Stomach (tissue), 9 donors: ENCODE measurements around the gene EXOC2. TPM values are rescaled to one million over a fixed set of nuclear protein-coding genes. Genes with fewer than 3 reads are reported as not detected.

ENCODE experiments used
- DNase-seq, 2 donors: peaks; one replicate each; pipeline versions ENCODE4 v3.0.0 to v3.0.0-alpha.2; 2013 to 2019
- H3K27ac ChIP-seq, 5 donors: fragments of 200-600 bp in 4 of 5; sonication (generic) in 4 of 5; one replicate each; pipeline ENCODE4 v1.5.1; 2013 to 2019; ENCODE audit warnings: mild to moderate bottlenecking in 1 of 5, moderate library complexity in 1 of 5
- H3K27me3 ChIP-seq, 3 donors: fragments of 200-600 bp; sonication (generic); one replicate each; pipeline ENCODE4 v1.5.1; 2017 to 2019; ENCODE audit warnings: mixed run types in 1 of 3
- H3K36me3 ChIP-seq, 4 donors: fragments of 200-600 bp; sonication (generic); 1 replicate in 3 of 4; 2 replicates in 1 of 4; pipeline ENCODE4 v1.5.1; 2016 to 2019
- H3K4me1 ChIP-seq, 4 donors: fragments of 200-600 bp; sonication (generic); one replicate each; pipeline ENCODE4 v1.5.1; 2016 to 2019
- H3K4me3 ChIP-seq, 4 donors: fragments of 200-600 bp; sonication (generic) in 3 of 4; one replicate each; pipeline ENCODE4 v1.5.1; 2016 to 2019; ENCODE audit warnings: mild to moderate bottlenecking in 1 of 4
- H3K9me3 ChIP-seq, 4 donors: fragments of 200-600 bp; sonication (generic); one replicate each; pipeline ENCODE4 v1.5.1; 2016 to 2019
- CTCF ChIP-seq, 7 experiments: fragments of 450-650 bp in 4 of 7; fragments of 200-600 bp in 3 of 7; sonication (generic) in 3 of 7; IDR thresholded peaks; one replicate each; pipeline ENCODE4 v1.5.1; 2016 to 2019; ENCODE audit warnings: antibody characterized with exemption in 7 of 7, control low read depth in 2 of 7, mild to moderate bottlenecking in 1 of 7
- EP300 ChIP-seq: sonication (generic); formaldehyde crosslinking; IDR thresholded peaks from one replicate; pipeline ENCODE4 v1.6.1; 2017; ENCODE audit warnings: antibody characterized with exemption
- POLR2A ChIP-seq, 4 donors: fragments of 450-650 bp; IDR thresholded peaks; one replicate each; pipeline ENCODE4 v1.6.1; 2016; ENCODE audit warnings: antibody characterized with exemption in 4 of 4, control low read depth in 2 of 4, mild to moderate bottlenecking in 1 of 4, moderate library complexity in 1 of 4
- POLR2AphosphoS5 ChIP-seq, 3 donors: sonication (generic); formaldehyde crosslinking; IDR thresholded peaks; one replicate each; pipeline ENCODE4 v1.6.1; 2016; ENCODE audit warnings: antibody characterized with exemption in 3 of 3
- WGBS, 5 donors: extraction: QIAGEN DNeasy Blood & Tissue Kit in 3 of 5; methylation state at CpG; one replicate each; pipeline versions ENCODE4 v1.1.5 to v1.1.7; 2013 to 2018; 5-methylcytosine and 5-hydroxymethylcytosine counted together
- intact Hi-C: fragments of 100-400 bp; cut with DNase I; formaldehyde crosslinking; loops from one replicate; pipeline ENCODE4 v1.15.1; 2023; ENCODE audit warnings: low total_unique reads
- polyA plus RNA-seq, 3 donors: library from polyadenylated mRNA; stranded (reverse); fragments of 200-250 nt; gene quantifications; one replicate each; pipeline ENCODE4 v1.2.3, GENCODE V29; 2013
- total RNA-seq, 5 donors: library from RNA; depleted of rRNA; stranded (reverse); fragments of >200 nt; gene quantifications; one replicate each; pipeline versions ENCODE4 v1.1.0 to v1.2.3, GENCODE V29; 2014 to 2016
- donor health status: healthy with polysubstance abuse.
- donor health status: Bipolar disorder and iron deficiency.
- donor health status: healthy.

EXOC2 gene
- total and polyA plus RNA-seq, 8 donors = 5.3 to 39.7 (median 13.8) TPM

DNA sequence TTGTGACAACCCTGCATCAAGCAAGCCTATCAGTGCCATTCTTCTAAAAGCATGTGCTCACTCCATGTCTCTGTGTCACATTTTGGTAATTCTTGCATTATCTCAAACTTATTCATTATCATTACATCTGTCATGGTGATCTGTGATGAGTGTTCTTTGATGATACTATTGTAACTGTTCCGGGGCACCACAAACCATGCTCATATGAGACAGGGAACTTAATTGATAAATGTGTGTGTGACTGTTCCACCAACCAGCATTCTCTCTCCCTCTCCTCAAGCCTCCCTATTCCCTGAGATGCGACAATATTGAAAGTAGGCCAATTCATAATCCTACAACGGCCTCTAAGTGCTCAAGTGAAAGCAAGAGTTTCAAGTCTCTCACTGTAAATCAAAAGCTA is 40.1 kb downstream of the EXOC2 start:
- Histone ChIP-seq H3K36me3 (peaks cover 5 to 13% (median 12%) of the 10 kb centered on the region in 4 donors), H3K27ac (no peak overlapping the region), H3K9me3 (peaks cover 0 to 6% (median 2%) of the 10 kb centered on the region in 4 donors), H3K4me3 (no peak overlapping the region), H3K27me3 (no peaks in the 10 kb centered on the region), H3K4me1 (peaks cover 0 to 6% (median 4%) of the 10 kb centered on the region in 4 donors)
- intact Hi-C loops = no loop called here
- DNase-seq = no peak
- 61 to 88% (median 84%) methylated on average over 3 of the region's 3 CpGs for WGBS, 5 donors
- no peak for TF ChIP-seq POLR2A (IDR thresholded peaks at IDR 0.05)
- no peak for TF ChIP-seq CTCF (IDR thresholded peaks at IDR 0.05)
- TF ChIP-seq POLR2AphosphoS5 (IDR thresholded peaks at IDR 0.05) = no peak
- TF ChIP-seq EP300 = no peak

DNA sequence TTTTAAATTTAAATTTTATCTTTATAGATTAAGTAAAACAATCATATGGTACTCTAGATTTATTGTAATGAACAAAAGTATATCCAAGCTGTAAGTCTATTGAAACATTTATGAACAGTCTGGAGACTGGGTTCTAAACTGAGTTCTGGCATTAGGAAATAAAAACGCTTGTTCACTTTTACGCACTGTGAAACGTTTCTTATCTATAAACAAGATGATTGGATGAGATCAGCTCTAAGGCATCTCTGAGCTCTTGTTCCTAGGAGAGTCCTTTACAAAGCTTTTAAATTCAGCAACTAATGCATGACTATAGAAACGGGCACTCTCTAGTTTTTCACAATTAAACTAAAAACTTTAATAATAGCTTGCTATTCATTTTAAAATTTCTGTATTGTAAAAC is 42.8 kb downstream of the EXOC2 start:
- no peak for DNase-seq
- Histone ChIP-seq H3K27ac (no peak overlapping the region), H3K27me3 (no peaks in the 10 kb centered on the region), H3K4me3 (no peak overlapping the region), H3K9me3 (peaks cover 0 to 6% (median 2%) of the 10 kb centered on the region in 4 donors), H3K36me3 (no peaks in the 10 kb centered on the region), H3K4me1 (peaks cover 0 to 3% (median 0%) of the 10 kb centered on the region in 4 donors)
- intact Hi-C loops = no loop called here
- no peak for TF ChIP-seq EP300
- no peak for TF ChIP-seq CTCF (IDR thresholded peaks at IDR 0.05)
- no peak for TF ChIP-seq POLR2AphosphoS5 (IDR thresholded peaks at IDR 0.05)
- no peak for TF ChIP-seq POLR2A (IDR thresholded peaks at IDR 0.05)
- 64 to 76% (median 66%) methylated on average over 4 of the region's 4 CpGs for WGBS, 5 donors

- DNase-seq = no peak
- H3K36me3 ChIP-seq = no peaks in the 10 kb centered on the region
- no peaks in the 10 kb centered on the region for H3K27me3 ChIP-seq
- H3K27ac ChIP-seq = no peak overlapping the region
- no peak for TF ChIP-seq POLR2AphosphoS5 (IDR thresholded peaks at IDR 0.05)
- no peak for TF ChIP-seq CTCF (IDR thresholded peaks at IDR 0.05)
- no peak for TF ChIP-seq EP300
- TF ChIP-seq POLR2A (IDR thresholded peaks at IDR 0.05) = no peak
- H3K4me3 ChIP-seq = no peak overlapping the region
- peaks cover 0 to 3% (median 0%) of the 10 kb centered on the region in 4 donors for H3K4me1 ChIP-seq
- no peaks in the 10 kb centered on the region for H3K9me3 ChIP-seq
- intact Hi-C loops = no loop called here
These were observed 50.1 kb downstream of the EXOC2 start for GRCh38 chr6:642805-643204.

GRCh38 chr6:641225-641985 is 51.5 kb downstream of the EXOC2 start:
- Histone ChIP-seq H3K27me3 (no peaks in the 10 kb centered on the region), H3K4me1 (peaks cover 0 to 3% (median 0%) of the 10 kb centered on the region in 4 donors), H3K9me3 (no peaks in the 10 kb centered on the region), H3K36me3 (peaks cover 3 to 13% (median 12%) of the 10 kb centered on the region in 4 donors), H3K27ac (no peak overlapping the region), H3K4me3 (no peak overlapping the region)
- no peak for TF ChIP-seq CTCF (IDR thresholded peaks at IDR 0.05)
- no peak for TF ChIP-seq EP300
- TF ChIP-seq POLR2AphosphoS5 (IDR thresholded peaks at IDR 0.05) = no peak
- TF ChIP-seq POLR2A (IDR thresholded peaks at IDR 0.05) = no peak
- 94 to 97% (median 95%) methylated on average over 8 of the region's 8 CpGs for WGBS, 5 donors
- intact Hi-C loops = no loop called here
- no peak for DNase-seq
